Globus pallidus (tissue), 1 donor: ENCODE data around the gene MYMX.

Experiments
- DNase-seq: peaks from one replicate; pipeline ENCODE4 v3.0.0-alpha.2; 2015; ENCODE audit warnings: low spot score

MYMX gene

DNA sequence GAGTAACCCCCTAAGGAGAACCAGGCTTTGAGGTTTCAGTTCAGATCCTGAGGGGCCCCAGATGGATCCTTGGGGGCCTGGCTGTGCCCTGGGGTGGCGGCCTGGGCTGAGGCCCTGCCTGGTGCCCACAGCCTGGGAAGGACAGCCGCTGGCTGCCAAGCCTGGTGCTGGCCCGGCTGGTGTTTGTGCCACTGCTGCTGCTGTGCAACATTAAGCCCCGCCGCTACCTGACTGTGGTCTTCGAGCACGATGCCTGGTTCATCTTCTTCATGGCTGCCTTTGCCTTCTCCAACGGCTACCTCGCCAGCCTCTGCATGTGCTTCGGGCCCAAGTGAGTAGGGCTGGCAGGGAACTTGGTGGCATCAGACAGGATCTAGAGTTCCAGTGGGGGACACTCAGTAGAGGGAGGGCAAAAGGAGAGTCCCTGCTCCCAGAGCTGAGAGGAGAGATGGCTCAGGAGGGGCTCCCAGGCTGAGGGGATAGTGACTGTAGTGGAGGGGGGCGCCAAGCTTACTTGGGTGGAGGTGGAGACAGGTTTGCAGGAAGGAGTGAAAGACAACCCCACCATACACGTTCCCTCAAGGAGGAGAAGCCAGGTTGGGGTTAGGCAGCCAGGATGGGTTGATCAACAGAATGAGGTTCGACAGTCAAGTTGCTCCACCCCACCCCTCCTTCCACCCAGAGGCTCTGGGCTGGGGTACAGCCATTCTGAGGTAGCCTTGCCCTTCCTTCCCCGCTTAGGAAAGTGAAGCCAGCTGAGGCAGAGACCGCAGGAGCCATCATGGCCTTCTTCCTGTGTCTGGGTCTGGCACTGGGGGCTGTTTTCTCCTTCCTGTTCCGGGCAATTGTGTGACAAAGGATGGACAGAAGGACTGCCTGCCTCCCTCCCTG, 16.2 kb downstream of the MYMX start:
- no peak for DNase-seq

DNA sequence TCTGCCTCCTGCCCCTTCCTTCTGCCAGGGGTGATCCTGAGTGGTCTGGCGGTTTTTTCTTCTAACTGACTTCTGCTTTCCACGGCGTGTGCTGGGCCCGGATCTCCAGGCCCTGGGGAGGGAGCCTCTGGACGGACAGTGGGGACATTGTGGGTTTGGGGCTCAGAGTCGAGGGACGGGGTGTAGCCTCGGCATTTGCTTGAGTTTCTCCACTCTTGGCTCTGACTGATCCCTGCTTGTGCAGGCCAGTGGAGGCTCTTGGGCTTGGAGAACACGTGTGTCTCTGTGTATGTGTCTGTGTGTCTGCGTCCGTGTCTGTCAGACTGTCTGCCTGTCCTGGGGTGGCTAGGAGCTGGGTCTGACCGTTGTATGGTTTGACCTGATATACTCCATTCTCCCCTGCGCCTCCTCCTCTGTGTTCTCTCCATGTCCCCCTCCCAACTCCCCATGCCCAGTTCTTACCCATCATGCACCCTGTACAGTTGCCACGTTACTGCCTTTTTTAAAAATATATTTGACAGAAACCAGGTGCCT, 16.9 kb downstream of the MYMX start:
- no peak for DNase-seq

DNA sequence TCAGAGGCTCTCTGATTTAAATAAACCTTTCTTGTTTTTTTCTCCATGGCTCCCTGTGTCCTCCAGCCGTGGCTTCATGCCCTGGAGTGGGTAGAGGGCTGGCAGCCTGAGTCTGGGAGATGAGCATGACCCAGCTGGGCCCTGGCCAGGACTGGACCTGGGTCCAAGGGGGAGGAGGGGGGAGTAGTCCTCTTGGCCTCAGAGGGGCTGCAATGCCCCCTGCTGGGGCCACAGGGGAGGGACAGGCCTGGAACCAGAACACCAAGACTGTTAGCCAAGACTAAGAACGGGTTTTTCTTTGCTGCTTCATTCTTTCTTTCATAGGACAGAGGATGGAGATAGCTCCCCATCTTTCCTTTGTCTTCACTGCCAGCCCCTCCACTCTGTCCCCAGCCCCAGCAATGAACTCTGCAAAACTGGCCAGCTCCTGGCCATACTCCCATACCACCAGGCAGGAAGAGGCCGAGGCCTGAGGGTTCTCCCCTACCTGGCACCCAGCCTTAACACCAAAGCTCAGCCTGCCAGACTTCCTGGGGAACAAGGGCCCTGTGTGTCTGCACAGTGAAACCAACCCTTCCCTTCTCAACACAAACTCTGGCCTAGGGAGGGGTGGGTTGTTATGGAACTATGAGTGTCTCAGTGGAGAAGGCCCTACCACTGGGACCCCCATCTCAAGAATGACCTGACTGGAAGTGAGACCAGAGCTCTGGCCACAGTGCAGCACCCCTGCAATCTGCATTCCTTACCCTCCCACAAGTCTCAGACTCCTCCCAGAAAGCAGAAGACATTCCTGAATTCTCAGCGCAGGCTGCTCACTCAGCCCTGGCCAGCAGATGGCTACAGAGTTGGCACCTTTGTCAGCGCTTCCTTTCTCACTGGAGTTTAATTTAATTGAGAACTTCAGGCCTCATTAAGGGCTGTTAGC, 17.6 kb downstream of the MYMX start:
- peak; percentile 93 for DNase-seq

DNA sequence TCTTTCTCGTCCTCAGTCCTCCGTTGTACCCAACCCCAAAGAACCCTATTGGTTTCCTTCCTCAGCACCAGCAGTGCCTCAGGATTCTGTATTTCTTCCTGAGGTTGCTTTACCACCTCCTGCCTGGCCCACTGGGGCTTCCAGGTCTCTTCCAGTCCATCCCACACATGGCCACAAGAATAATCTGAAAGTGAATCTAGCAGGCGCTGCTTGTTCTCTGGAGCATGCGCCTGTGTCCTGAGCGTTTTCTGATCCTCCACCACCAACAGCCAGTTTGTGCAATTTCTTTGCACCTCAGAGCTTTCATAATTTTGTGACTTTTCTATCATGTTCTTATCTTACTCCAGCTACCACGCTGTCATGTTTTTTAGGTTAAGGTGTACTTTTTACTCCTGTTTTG, 18.5 kb downstream of the MYMX start:
- no peak for DNase-seq

DNA sequence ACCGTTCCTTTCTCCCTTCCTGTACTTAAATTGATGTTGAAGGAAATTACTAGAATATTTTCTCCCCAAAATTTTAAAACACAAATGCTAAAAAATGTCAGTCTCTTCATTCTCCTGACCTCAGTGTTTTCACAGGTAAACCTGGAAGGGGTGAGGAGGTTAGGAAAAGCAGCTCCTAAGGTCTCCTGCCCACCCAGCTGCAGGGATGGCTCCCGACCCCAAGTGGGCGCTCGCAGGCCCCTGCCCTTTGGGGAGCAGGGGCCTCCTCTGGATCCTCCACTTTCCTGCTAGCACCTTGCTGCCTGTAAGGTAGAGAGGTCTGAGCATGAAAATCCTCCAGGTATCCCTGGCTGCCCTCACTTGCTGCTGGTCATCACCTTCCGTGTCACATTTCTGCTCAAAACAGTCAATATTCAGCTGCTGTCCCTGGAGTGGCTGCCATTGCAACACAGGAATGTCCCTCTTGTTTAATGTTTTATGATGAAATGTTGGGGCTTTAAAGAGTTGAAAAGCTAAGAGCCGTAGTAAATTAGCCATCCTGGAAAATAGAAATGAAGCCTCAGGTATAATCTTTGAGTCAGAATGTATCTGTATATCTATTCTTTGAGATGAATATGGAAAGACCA, 19.3 kb downstream of the MYMX start:
- no peak for DNase-seq

DNA sequence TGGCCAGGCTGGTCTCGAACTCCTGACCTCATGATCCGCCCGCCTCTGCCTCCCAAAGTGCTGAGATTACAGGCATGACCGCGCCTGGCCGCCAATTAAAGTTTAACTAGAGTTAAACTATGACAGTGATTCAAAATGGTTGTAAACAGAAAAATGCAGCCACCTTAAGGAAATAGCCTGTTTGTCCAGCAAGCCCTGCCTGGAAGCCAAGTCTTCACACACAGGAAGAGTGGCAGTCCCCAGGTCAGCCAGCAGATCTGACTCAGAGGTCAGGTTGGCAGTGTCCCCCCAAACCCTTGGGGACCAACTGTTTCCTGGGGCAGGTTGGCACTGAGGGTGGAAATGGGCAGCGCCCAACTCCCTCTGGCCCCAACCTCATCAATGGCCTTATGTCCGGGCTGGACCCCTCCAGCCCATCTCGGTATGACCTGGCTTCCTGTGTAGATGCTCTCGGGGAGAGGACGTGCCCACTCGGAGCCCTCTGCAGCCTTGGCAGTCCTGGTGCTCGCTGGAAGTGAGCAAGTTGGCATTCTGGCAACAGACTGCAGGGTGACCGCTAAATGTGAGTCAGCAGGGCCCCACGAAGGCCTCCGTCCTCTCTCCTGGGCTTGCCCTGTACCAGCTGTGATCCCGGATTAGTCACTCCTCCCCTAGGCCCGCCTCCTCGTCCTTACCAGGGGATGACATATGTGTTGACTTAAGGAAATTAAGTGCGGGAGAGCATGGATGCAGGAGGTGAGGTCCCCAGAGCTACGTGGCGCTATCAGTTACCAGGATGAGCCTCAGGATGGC, 20.5 kb downstream of the MYMX start:
- peak; percentile 71 for DNase-seq

DNA sequence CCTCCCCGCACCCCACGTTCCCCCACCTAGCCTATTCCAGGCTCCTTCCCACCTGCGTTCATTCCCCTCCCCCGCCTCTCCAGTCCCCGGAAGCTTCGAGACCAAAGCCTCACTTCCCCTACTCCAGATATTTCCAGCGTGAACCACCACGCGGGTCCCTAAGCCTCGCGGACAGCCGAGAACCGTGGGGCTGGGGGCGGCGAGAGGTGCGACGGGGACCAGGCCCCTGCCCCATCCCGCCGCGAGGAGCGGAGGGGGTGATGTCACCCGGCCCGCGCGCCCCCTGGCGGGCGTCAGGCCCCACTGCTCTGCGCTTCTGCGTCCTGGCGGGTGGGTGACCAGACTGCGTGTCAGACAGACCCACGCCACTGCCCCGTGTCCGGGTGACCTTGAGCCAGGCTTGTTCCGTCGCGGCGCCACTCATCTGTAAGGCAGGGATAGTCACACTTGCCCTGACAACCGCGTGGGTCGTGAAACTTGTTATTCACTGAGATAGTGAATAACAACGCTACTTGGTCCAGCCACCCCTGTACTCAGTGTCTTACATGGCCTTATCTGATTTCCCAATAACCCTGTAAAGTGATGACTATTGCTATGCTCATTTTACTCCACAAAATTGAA, 21.2 kb downstream of the MYMX start:
- DNase-seq = peak; percentile 80

DNA sequence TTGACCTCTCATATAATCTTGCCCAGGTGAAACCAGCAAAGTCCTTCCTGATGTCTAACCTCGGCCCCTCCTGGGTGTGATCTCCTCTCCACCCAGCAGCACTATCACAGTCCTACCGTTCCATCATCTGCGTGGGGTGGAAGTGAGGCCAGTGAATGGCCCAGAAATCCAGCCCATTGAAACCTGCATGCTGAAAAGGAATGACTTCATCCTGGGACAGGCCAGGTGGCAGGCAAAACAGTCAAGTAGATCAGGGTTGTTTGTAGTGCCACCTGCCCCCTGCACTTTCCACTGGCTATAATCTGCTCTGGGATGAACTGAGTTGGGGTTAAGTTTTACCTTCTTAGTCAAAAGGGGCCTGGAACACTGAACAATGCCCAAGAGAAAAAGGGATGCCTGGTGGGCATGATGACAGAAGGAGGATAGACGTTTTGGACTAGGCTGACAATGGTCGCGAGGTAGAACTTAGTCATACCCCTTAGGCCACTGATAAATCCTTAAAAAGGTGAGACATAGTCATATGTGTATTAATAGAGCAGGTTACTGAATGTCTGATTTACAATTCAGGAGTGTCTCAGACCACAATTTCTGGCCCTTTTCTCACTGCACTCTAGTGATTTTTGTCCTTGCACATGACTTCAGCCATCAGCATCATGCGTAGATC, 22.1 kb downstream of the MYMX start:
- no peak for DNase-seq

DNA sequence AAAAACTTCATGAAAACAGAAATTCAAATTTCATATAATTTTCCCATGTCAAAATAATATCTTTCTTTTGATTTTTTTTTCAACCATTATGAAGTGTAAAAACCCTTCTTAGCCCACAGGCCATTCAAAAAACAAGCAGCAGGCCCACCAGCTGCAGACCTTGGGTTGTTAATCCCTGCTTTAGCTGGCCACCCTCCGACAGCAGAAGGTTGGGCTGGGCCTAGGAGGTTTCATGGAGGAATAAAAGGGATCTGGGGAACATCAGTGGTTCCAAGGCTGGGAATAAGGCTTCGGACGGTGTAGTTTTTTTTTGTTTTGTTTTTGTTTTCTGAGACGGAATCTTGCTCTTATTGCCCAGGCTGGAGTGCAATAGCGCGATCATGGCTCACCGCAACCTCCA, 26.6 kb downstream of the MYMX start:
- no peak for DNase-seq

DNA sequence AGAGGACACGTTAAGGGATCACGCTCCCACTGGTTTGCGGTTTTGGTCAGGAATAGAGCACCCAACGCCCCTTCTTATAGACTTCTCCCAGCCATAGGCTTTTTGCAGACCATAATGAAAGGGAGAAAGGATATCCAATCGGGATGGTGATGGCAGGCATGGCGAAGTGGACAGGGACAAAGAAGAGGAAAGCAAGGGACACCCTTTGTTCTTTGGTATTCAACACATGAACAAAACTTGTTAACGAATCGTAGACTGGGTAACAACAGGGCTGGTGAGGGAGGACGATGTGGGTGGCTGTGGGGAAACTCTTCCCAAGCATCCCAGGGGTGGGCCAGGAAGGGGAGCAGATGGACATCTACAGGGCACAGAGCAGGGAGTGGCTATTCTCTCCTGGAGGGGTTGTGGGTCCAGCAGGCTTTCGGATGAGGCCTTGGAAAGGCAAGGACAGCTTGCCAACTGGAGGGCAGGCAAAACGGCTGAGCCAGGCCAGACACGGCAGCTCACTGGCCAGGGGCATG, 28.7 kb downstream of the MYMX start:
- DNase-seq = no peak

DNA sequence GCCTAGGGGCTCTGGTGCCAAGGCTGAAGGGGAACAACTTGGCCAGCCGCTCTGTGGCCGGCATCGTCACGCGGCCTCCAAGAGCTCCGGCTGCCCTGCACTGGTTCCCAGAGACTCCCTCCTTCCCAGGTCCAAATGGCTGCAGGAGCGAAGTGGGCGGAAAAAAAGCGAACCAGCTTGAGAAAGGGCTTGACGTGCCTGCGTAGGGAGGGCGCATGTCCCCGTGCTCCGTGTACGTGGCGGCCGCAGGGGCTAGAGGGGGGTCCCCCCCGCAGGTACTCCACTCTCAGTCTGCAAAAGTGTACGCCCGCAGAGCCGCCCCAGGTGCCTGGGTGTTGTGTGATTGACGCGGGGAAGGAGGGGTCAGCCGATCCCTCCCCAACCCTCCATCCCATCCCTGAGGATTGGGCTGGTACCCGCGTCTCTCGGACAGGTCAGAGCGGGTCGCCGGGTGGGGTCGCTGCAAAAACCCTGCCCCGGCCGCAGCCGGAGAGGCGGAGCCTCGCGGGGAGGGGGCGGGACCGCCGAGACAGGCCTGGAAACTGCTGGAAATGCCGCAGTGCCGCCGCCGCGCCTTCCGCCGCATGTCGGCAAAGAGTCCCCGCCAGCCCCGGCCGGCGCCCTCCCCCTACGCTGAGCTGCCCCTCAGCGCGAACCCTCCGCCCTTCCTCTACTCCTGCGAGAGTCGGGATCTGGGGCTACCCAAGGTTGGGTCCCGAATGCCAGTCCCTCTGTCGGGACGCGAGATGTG, 29.4 kb downstream of the MYMX start:
- peak; percentile 78 for DNase-seq

DNA sequence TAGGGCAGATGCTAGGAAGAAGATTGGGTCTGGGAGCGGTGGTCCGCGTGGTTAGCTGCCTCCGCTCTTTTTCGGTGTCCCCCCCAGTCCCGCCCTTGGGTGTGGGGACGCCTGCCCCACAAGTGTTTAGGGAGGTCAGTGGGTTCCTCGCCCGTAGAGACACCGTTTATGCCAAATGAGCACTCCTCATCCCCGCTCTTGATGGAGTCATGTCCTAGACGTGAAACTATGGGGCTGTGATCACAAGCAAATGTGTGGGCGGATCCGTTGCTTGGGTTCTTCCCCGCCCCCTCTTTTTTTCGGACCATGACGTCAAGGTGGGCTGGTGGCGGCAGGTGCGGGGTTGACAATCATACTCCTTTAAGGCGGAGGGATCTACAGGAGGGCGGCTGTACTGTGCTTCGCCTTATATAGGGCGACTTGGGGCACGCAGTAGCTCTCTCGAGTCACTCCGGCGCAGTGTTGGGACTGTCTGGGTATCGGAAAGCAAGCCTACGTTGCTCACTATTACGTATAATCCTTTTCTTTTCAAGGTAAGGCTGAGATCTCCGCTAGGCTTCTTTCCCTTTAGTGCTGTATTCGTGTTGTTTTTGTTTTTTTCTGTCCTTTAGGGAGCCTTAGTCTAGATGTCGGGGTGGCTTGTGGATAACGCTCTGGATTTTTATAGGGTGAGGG, 30.1 kb downstream of the MYMX start, which contains the start of gene HSP90AB1:
Gene HSP90AB1, plus strand, starts transcription at position 439 of the 675 bp plus-strand sequence. CDS start 1,529 bp downstream, outside the sequence.
- peak; percentile 97 for DNase-seq

DNA sequence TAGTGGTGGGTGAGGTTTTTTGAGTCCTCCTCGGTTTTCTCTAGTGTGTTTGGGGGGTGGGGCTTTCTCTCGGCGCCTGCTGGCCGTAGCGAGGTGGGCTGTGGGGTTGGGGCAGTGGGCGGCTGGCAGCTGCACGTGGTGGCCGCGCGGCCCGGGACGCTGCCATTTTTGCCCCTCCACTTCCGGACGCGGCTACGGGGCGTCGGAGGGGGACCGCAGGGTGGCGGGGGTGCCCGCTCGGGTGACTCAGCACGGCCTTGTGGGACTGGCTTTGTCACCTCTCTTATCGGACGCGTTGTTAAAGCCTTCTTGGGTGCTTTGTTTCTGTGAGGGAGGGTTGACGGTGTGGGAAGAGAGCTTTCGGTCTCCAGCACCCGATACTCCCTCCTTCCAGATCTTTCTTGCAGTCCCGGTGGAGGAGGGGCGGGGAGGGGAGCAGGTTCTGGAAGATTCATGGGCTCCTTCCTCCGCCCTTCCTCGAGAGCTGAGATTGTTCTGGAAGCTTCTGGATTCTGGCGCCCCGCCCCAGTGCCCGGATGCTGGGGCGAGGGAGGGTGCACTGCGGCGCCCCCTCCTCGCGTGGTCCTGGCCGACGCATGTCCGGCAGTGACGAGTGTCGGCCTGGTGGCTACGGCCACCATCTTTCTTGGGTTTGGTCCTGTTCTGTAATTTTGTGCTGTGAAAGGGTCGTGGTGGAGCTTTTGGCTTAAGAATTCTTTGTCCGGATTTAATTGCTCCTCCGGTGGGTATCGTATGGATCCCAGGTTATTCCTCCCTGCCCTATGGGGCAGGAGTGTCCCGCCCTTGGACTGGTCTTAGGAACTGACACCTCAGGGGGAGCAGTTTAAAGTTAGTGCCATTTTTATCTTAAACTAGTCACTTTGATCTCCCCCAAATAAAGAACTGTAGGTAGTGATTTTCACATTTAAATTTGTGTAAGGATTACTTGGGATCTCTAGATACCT, 30.9 kb downstream of the MYMX start:
- DNase-seq = peak; percentile 78

DNA sequence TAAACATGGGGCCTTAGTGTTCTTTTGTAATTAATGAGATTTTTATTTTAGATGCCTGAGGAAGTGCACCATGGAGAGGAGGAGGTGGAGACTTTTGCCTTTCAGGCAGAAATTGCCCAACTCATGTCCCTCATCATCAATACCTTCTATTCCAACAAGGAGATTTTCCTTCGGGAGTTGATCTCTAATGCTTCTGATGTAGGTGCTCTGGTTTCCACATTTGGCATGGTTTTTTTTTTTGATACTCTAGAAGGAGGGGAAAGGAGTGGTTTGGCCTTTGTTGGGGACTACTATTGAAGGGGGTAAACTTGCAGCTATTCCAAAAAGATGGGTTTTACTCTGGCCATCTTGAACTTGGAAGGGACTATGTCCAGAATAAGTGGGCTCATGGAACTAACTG, 31.9 kb downstream of the MYMX start:
- DNase-seq = no peak

DNA sequence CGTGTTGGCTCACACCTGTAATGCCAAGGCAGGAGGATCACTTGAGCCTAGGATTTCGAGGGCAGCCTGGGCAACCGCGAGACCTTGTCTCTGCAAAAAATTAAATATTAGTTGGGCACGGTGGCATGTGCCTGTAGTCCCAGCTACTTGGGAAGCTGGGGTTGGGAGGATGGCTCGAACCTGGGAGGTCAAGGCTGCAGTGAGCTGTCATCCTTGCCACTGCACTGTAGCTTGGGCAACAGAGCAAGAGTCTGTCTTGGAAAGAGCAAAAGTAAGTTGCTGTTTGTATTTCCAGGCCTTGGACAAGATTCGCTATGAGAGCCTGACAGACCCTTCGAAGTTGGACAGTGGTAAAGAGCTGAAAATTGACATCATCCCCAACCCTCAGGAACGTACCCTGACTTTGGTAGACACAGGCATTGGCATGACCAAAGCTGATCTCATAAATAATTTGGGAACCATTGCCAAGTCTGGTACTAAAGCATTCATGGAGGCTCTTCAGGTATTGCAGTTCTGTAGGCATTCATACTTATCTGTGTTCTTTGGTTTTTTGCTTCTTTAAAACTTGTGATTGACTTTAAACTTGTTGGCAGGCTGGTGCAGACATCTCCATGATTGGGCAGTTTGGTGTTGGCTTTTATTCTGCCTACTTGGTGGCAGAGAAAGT, 32.5 kb downstream of the MYMX start:
- DNase-seq = no peak

DNA sequence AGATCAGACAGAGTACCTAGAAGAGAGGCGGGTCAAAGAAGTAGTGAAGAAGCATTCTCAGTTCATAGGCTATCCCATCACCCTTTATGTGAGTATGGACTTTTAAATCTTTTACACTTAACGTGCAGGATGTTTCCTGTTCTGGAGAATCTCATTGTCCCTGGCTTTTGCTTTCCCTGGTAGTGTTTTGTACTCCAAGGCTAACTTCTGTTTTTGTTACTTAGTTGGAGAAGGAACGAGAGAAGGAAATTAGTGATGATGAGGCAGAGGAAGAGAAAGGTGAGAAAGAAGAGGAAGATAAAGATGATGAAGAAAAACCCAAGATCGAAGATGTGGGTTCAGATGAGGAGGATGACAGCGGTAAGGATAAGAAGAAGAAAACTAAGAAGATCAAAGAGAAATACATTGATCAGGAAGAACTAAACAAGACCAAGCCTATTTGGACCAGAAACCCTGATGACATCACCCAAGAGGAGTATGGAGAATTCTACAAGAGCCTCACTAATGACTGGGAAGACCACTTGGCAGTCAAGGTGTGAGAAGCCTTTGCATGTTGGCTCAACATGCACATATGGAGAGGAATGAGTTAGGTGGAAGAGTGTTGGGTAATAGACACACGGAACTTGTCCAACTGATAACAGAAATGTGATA, 33.5 kb downstream of the MYMX start:
- no peak for DNase-seq
